ENCODE results near the gene CREBZF. TPM values are rescaled to one million over a fixed set of nuclear protein-coding genes. Genes with fewer than 3 reads are reported as not detected.
A peak's percentile ranks its signal among the peaks of the same experiment; 100 is the strongest.

The CREBZF gene
- total RNA-seq, 4 donors from 2014 or later, result 72.9 to 125 (median 106) TPM

DNA sequence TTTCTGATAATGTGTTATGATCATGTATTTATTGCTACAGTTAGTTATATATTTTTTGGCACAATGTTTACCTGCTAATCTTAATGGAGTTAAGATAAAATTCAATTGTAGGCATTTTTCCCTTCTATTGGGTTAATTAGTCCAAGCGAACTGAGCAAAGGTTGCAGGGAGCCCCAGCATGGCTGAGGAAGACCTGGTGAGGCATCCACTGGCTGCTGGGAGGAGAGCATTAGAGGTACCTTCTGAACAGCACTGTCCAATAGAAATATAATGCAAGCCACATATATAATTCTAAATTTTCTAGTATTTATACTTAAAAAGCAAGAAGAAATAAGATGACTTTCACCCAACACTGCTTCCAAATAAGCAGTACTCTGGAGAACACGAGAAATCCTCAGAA is 17.9 kb downstream of the CREBZF start:
- TF ChIP-seq POLR2A (IDR thresholded peaks at IDR 0.05), result no peak
- no peak for TF ChIP-seq CTCF (IDR thresholded peaks at IDR 0.05)
- Histone ChIP-seq H3K27ac (peak overlapping the region; percentile 19 to 81 (median 69)), H3K36me3 (no peaks in the 10 kb centered on the region), H3K9me3 (no peaks in the 10 kb centered on the region), H3K4me1 (peaks cover 10 to 16% of the 10 kb centered on the region in 2 donors), H3K4me3 (replicated peaks in 1 of 3) (peak overlapping the region in 1 of 3 donors; percentile 57), H3K27me3 (no peaks in the 10 kb centered on the region)
- no peak for DNase-seq
- intact Hi-C loops (cut with DNase I), result no loop called here
- WGBS, 2 donors, result 47 to 53% methylated on average over 2 of the region's 2 CpGs

- H3K27me3 ChIP-seq, result no peaks in the 10 kb centered on the region
- intact Hi-C loops (cut with DNase I), result no loop called here
- WGBS, 2 donors, result 57 to 60% methylated on average over 2 of the region's 2 CpGs
- H3K9me3 ChIP-seq, result no peaks in the 10 kb centered on the region
- H3K27ac ChIP-seq, result no peak overlapping the region
- no peak overlapping the region for H3K4me3 ChIP-seq (replicated peaks in 1 of 3)
- no peak for DNase-seq
- TF ChIP-seq CTCF (IDR thresholded peaks at IDR 0.05) (no peak), POLR2A (IDR thresholded peaks at IDR 0.05) (no peak)
- peaks cover 5% of the 10 kb centered on the region in 2 donors for H3K4me1 ChIP-seq
- no peaks in the 10 kb centered on the region for H3K36me3 ChIP-seq
Observed at GRCh38 chr11:85643191-85643614, 21.7 kb downstream of the CREBZF start.

DNA sequence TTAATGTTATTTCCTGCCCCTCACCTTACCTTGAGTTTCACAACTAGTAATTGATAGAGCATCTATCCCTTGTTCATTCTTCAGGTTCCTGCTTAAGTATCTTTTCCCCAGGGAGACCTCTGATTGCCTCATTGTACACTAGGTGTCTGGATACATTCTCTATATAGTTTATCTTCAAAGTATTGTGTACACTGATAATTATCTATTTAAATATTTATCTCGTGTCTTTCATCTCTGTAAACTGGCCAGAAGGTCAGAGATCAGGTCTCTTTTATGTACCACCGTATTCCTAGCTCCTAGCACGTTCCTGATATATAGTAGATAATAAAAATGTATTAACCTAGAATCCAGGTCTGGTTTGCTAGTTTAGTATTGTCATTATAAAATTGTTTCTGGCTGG is 30.2 kb downstream of the CREBZF start:
- H3K36me3 ChIP-seq, result peaks cover 0 to 7% of the 10 kb centered on the region in 2 donors
- no peak for DNase-seq
- H3K9me3 ChIP-seq, result no peaks in the 10 kb centered on the region
- H3K27ac ChIP-seq, result no peak overlapping the region
- 95 to 96% methylated on average over 3 of the region's 3 CpGs for WGBS, 2 donors
- no peaks in the 10 kb centered on the region for H3K27me3 ChIP-seq
- H3K4me1 ChIP-seq, result peaks cover 0 to 3% of the 10 kb centered on the region in 2 donors
- no peak overlapping the region for H3K4me3 ChIP-seq (replicated peaks in 1 of 3)
- intact Hi-C loops (cut with DNase I), result no loop called here
- TF ChIP-seq POLR2A (IDR thresholded peaks at IDR 0.05) (no peak), CTCF (IDR thresholded peaks at IDR 0.05) (no peak)

GRCh38 chr11:85628771-85629341 is 36.1 kb downstream of the CREBZF start:
- H3K4me3 ChIP-seq (replicated peaks in 1 of 3), result peak overlapping the region; percentile 5 to 63 (median 53)
- H3K4me1 ChIP-seq, result peaks cover 9 to 19% of the 10 kb centered on the region in 2 donors
- no peaks in the 10 kb centered on the region for H3K36me3 ChIP-seq
- peak overlapping the region; percentile 3 to 99 (median 94) for H3K27ac ChIP-seq
- no peak for DNase-seq
- no peaks in the 10 kb centered on the region for H3K27me3 ChIP-seq
- H3K9me3 ChIP-seq, result no peaks in the 10 kb centered on the region
- TF ChIP-seq CTCF (IDR thresholded peaks at IDR 0.05) (no peak), POLR2A (IDR thresholded peaks at IDR 0.05) (no peak)
- intact Hi-C loops (cut with DNase I), result no loop called here
- WGBS, 2 donors, result 2% methylated on average over 13 of the region's 13 CpGs

DNA sequence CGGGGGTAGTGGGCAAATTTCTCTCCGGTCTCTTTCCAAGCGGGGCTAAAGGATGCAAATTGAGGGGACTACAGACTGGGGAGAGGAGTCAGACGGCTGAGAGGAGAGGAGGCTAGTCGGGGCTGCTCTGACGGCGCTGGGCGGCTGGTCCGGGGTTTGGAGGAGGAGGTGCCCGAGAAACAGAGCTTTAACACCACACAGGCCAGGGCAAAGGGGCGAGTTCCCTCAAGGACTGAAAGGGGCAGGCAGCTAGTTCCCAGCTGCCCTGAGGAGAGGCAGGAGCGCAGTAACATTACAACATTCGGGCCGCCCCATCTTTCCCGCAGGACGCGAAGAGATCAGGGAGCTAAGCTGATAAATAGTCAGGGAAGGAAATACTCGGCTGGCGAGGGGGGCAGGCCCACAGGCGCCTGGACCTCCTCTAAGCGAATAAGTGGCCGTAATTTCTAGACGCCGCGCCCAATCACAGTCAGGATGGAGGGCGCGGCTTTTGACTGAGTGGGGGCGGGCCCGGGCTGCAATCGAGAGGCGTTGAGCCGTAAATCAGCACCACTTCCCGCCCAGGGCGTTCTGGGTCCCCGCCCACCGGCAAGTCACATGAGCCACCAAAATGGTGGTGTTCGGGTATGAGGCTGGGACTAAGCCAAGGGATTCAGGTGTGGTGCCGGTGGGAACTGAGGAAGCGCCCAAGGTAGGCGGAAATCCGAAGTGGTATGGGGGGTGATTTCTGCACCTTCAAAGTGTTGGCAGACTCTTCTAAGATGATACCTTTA is 36.7 kb downstream of the CREBZF start, which contains the start of gene TMEM126B:
Gene TMEM126B, plus strand, starts transcription at position 596 of the 773 bp plus-strand sequence. Its CDS starts 15 bp downstream, at position 611.
- WGBS, 2 donors, result 0% methylated on average over 21 to 39 of the region's 41 CpGs
- TF ChIP-seq CTCF (IDR thresholded peaks at IDR 0.05), result no peak
- peak; percentile 48 to 95 for TF ChIP-seq POLR2A (IDR thresholded peaks at IDR 0.05)
- peaks cover 9 to 19% of the 10 kb centered on the region in 2 donors for H3K4me1 ChIP-seq
- no peaks in the 10 kb centered on the region for H3K9me3 ChIP-seq
- intact Hi-C loops (cut with DNase I), result no loop called here
- no peaks in the 10 kb centered on the region for H3K27me3 ChIP-seq
- DNase-seq, result peak; percentile 98 to 99
- no peaks in the 10 kb centered on the region for H3K36me3 ChIP-seq
- H3K27ac ChIP-seq, result peak within 1 kb of the TSS; percentile 75 to 99 (median 94)
- peak within 1 kb of the TSS; percentile 53 to 63 (median 63) for H3K4me3 ChIP-seq (replicated peaks in 1 of 3)
